Measurements from ENCODE around the gene ADCY2. TPM values are rescaled to one million over a fixed set of nuclear protein-coding genes. Genes with fewer than 3 reads are reported as not detected.

Gene ADCY2
- total RNA-seq, 6 experiments from 2014 or later: 0.93 TPM; not detected in 5

DNA sequence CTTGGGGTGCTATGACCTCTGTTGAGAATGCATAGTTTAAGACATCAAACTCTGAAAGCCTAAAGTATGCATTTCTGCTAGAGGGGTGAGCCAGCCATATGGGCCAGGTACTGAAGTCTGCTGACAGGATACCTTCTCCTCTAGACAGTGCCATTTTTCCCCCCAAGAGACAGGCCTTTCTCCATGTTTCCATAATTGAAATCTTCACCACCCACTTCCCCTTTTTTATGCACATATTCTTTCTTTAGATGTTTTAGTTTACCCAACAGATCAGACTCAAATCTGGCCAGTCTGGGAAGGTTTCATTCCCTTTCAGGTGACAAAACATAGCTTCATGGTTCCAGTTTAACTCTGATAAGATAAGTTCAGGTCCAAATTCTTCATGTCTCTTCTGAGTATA lies 212.8 kb downstream of the ADCY2 start:
- intact Hi-C loops (cut with DNase I): no loop called here
- DNase-seq: no peak
- ATAC-seq: no peak
- no peaks in the 10 kb centered on the region for H3K36me3 ChIP-seq
- H3K27me3 ChIP-seq: no peaks in the 10 kb centered on the region
- no peak overlapping the region for H3K4me3 ChIP-seq
- no peak for TF ChIP-seq POLR2A (IDR thresholded peaks at IDR 0.05)
- TF ChIP-seq, protein P1, sequence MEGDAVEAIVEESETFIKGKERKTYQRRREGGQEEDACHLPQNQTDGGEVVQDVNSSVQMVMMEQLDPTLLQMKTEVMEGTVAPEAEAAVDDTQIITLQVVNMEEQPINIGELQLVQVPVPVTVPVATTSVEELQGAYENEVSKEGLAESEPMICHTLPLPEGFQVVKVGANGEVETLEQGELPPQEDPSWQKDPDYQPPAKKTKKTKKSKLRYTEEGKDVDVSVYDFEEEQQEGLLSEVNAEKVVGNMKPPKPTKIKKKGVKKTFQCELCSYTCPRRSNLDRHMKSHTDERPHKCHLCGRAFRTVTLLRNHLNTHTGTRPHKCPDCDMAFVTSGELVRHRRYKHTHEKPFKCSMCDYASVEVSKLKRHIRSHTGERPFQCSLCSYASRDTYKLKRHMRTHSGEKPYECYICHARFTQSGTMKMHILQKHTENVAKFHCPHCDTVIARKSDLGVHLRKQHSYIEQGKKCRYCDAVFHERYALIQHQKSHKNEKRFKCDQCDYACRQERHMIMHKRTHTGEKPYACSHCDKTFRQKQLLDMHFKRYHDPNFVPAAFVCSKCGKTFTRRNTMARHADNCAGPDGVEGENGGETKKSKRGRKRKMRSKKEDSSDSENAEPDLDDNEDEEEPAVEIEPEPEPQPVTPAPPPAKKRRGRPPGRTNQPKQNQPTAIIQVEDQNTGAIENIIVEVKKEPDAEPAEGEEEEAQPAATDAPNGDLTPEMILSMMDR (IDR thresholded peaks at IDR 0.05): no peak
- H3K27ac ChIP-seq: no peak overlapping the region
- no peaks in the 10 kb centered on the region for H3K4me1 ChIP-seq
- no peaks in the 10 kb centered on the region for H3K9me3 ChIP-seq

DNA sequence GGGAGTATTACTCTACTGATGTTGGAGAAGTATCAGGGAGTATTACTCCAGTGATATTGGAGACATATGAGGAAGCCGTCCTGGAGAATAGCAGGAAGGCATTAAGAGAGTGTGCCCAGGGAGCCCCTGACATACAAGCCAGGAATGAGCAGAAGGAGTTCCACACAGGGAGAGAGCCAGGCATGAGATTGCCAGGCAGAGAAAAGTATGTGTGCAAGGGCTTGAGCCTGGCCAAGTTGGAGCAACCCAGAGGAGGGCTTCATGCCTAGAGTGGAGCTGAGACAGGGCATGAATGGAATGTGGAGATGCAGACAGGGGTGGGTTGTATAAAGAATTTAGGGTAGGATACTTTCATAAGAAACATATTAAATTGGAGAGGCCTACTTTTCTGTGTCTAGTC lies 213.8 kb downstream of the ADCY2 start:
- no peak overlapping the region for H3K4me3 ChIP-seq
- H3K9me3 ChIP-seq: no peaks in the 10 kb centered on the region
- no peaks in the 10 kb centered on the region for H3K4me1 ChIP-seq
- ATAC-seq (no peak), DNase-seq (no peak)
- no peak overlapping the region for H3K27ac ChIP-seq
- H3K27me3 ChIP-seq: no peaks in the 10 kb centered on the region
- 44% methylated on average over 1 of the region's 1 CpG for WGBS (ENCODE audit: insufficient coverage, low coverage, low lambda C conversion rate, missing lambda C conversion rate)
- no peak for TF ChIP-seq POLR2A (IDR thresholded peaks at IDR 0.05)
- TF ChIP-seq, protein P1 (IDR thresholded peaks at IDR 0.05): no peak
- intact Hi-C loops (cut with DNase I): no loop called here
- H3K36me3 ChIP-seq: no peaks in the 10 kb centered on the region

DNA sequence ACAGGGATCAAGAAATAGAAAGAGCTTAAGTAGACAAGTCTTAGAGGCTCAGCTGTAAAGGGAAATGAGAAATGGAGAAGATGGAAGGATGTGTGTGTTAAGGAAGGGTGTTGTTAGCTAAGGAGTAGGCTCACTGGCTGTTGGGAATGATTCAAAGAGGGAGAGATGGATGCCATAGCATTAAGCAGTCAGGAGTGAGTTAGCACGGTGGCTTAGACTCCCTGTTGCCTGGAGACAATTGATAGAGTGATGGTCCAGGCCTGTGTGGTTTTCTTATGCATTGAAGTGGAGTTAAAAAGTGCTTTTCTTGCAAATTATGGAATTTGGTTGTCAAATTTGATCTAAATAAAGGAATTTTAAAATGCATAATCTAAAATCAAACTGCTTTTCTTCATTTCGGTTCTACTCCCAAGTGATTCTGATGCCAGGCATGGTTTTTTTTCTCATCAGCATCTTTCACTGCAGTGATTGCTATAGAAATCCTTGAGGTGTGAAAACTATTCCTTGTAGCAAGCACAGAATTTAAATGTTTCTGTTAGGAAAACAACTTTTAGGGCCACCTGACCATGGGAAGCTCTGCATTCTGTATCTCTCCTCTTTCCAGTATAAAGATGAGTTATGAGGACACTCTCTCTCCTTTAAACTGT lies 214.7 kb downstream of the ADCY2 start:
- Histone ChIP-seq H3K36me3 (no peaks in the 10 kb centered on the region), H3K27me3 (no peaks in the 10 kb centered on the region), H3K4me1 (no peaks in the 10 kb centered on the region), H3K9me3 (no peaks in the 10 kb centered on the region), H3K4me3 (no peak overlapping the region), H3K27ac (no peak overlapping the region)
- intact Hi-C loops (cut with DNase I): no loop called here
- DNase-seq (no peak), ATAC-seq (no peak)
- 42% methylated on average over 2 of the region's 2 CpGs for WGBS (ENCODE audit: insufficient coverage, low coverage, low lambda C conversion rate, missing lambda C conversion rate)
- TF ChIP-seq, protein P1 (IDR thresholded peaks at IDR 0.05): no peak
- TF ChIP-seq POLR2A (IDR thresholded peaks at IDR 0.05): no peak

DNA sequence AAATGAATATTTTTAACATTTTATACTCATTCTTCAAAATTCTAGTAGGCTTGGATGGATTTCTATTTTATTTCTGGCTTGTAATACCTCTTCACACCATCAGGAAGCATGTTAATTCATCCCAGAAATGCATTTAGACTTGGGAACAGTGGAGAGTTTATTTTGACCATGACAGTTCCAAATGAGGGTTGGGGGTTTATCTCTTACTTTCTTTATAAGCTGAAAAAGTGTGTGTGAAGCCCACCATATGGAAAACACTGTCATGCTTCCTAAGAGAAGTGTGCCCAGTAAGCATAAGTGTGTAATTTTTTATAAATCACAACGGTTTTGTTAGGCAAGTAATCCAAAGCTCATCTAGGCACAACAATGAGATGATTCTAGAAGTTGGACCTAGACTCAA lies 215.6 kb downstream of the ADCY2 start:
- DNase-seq: no peak
- WGBS (ENCODE audit: insufficient coverage, low coverage, low lambda C conversion rate, missing lambda C conversion rate): 29% methylated on average over 1 of the region's 1 CpG
- ATAC-seq: no peak
- no peaks in the 10 kb centered on the region for H3K36me3 ChIP-seq
- H3K27me3 ChIP-seq: no peaks in the 10 kb centered on the region
- no peak overlapping the region for H3K4me3 ChIP-seq
- intact Hi-C loops (cut with DNase I): no loop called here
- TF ChIP-seq, protein P1 (IDR thresholded peaks at IDR 0.05): no peak
- no peak for TF ChIP-seq POLR2A (IDR thresholded peaks at IDR 0.05)
- H3K9me3 ChIP-seq: no peaks in the 10 kb centered on the region
- H3K27ac ChIP-seq: no peak overlapping the region
- H3K4me1 ChIP-seq: no peaks in the 10 kb centered on the region

Data from right lobe of liver (tissue), 6 donors.